ENCODE results near the gene AQP12B. TPM values are rescaled to one million over a fixed set of nuclear protein-coding genes. Genes with fewer than 3 reads are reported as not detected.
"Not testable (repeated sequence)": the region's sequence is repeated elsewhere in the genome, so short reads cannot be mapped to it uniquely, and the experiment has no call there.

AQP12B gene
- total and polyA plus RNA-seq, 2 of the 8 experiments (the other 6 are each of a cell fraction or from before 2014, with no cell fraction given), result not detected

GRCh38 chr2:240659883-240660282 lies 22.8 kb downstream of the AQP12B start:
- H2BK15ac ChIP-seq (ENCODE audit: low read length); H2BK12ac ChIP-seq (ENCODE audit: low read depth, low read length); FAIRE-seq; H4K8ac ChIP-seq (ENCODE audit: extremely low read depth, insufficient read depth, low read length); H3K4ac ChIP-seq (replicated peaks; ENCODE audit: insufficient read length, low read depth, low read length); H4K91ac ChIP-seq (replicated peaks; ENCODE audit: insufficient read length, low read length); H2BK5ac ChIP-seq (ENCODE audit: low read depth, low read length); POLR2A ChIA-PET (ENCODE audit: partially characterized antibody); H4K20me1 ChIP-seq (replicated peaks in 1 of 2; ENCODE audit: control insufficient read depth in 1 of 2, insufficient read depth in 2 of 2, low read length in 2 of 2); H3K79me1 ChIP-seq (ENCODE audit: low read depth, low read length); H3K4me2 ChIP-seq (ENCODE audit: insufficient read depth in 1 of 2, low read depth in 2 of 2, low read length in 2 of 2); H3K4me1 ChIP-seq (replicated peaks in 1 of 4; ENCODE audit: control insufficient read depth in 3 of 4, insufficient read depth in 4 of 4, low read length in 3 of 4); H3K9ac ChIP-seq (replicated peaks in 1 of 4; ENCODE audit: extremely low read depth in 1 of 4, low read depth in 3 of 4, low read length in 3 of 4); H3K36me3 ChIP-seq (ENCODE audit: control insufficient read depth in 2 of 4, insufficient read depth in 4 of 4, low read length in 3 of 4); H2BK120ac ChIP-seq (replicated peaks; ENCODE audit: low read depth, low read length); H3K56ac ChIP-seq (replicated peaks; ENCODE audit: insufficient read length, low read depth, low read length); H3K14ac ChIP-seq (ENCODE audit: insufficient read length); H2BK20ac ChIP-seq (ENCODE audit: low read length); H4K5ac ChIP-seq (ENCODE audit: insufficient read length, low read depth, low read length); H3K79me2 ChIP-seq (ENCODE audit: control insufficient read depth in 1 of 2, insufficient read depth in 2 of 2, low read length in 2 of 2); H3K9me3 ChIP-seq (ENCODE audit: insufficient read depth in 2 of 2, low read depth in 1 of 2, low read length in 1 of 2); CTCF ChIA-PET (ENCODE audit: partially characterized antibody); H2AK5ac ChIP-seq (ENCODE audit: low read depth, low read length); H3K4me3 ChIP-seq (ENCODE audit: extremely low read depth in 1 of 4, insufficient read depth in 2 of 4, low read depth in 3 of 4, low read length in 4 of 4); DNase-seq (ENCODE audit: low read depth in 1 of 2, low spot score in 2 of 2); H2AFZ ChIP-seq (ENCODE audit: low read length); H3K23ac ChIP-seq (ENCODE audit: insufficient read length); H3K27me3 ChIP-seq (replicated peaks in 1 of 4; ENCODE audit: control insufficient read depth in 3 of 4, extremely low read depth in 1 of 4, insufficient read depth in 3 of 4, low read length in 3 of 4); H3K18ac ChIP-seq (ENCODE audit: extremely low read depth, low read length); H3K23me2 ChIP-seq (ENCODE audit: low read depth, low read length); H3K27ac ChIP-seq (ENCODE audit: low read depth, low read length): not testable (repeated sequence)
- 87% methylated on average over 7 of the region's 7 CpGs; no CpG with 5 or more reads in 1 of the 2 experiments for WGBS, 2 experiments (ENCODE audit: extremely low coverage in 1 of 2, insufficient coverage in 1 of 2, insufficient read length in 1 of 2, insufficient replicate concordance in 2 of 2, low coverage in 1 of 2, low lambda C conversion rate in 2 of 2, missing lambda C conversion rate in 1 of 2)
